HG02981 (cell line): ENCODE results near the gene ZMYM4.

Source experiments
- ATAC-seq: cut with Tn5 transposase; IDR thresholded peaks from one replicate; pipeline ENCODE4 v1.9.1; 2021; ENCODE audit warnings: mild to moderate bottlenecking, moderate library complexity; ENCODE audit not compliant: unreplicated experiment

Gene ZMYM4

GRCh38 chr1:35274197-35274596 is 5.7 kb downstream of the ZMYM4 start:
- no peak for ATAC-seq

GRCh38 chr1:35278886-35279554 is 10.5 kb downstream of the ZMYM4 start:
- ATAC-seq, result no peak

GRCh38 chr1:35279555-35279904 is 11.0 kb downstream of the ZMYM4 start:
- no peak for ATAC-seq

GRCh38 chr1:35280006-35280405 is 11.5 kb downstream of the ZMYM4 start:
- ATAC-seq, result no peak

GRCh38 chr1:35281565-35281964 is 13.1 kb downstream of the ZMYM4 start:
- no peak for ATAC-seq

- ATAC-seq, result no peak
Observed at GRCh38 chr1:35282172-35282571, 13.7 kb downstream of the ZMYM4 start.

GRCh38 chr1:35284852-35285251 is 16.3 kb downstream of the ZMYM4 start:
- ATAC-seq, result no peak

- ATAC-seq, result no peak
Observed at GRCh38 chr1:35285771-35286606, 17.5 kb downstream of the ZMYM4 start.

GRCh38 chr1:35287807-35288640 is 19.5 kb downstream of the ZMYM4 start:
- no peak for ATAC-seq

GRCh38 chr1:35288761-35289160 is 20.3 kb downstream of the ZMYM4 start:
- no peak for ATAC-seq

GRCh38 chr1:35290452-35290851 is 21.9 kb downstream of the ZMYM4 start:
- ATAC-seq, result no peak

GRCh38 chr1:35294809-35295208 is 26.3 kb downstream of the ZMYM4 start:
- no peak for ATAC-seq

- no peak for ATAC-seq
Observed at GRCh38 chr1:35297886-35298285, 29.4 kb downstream of the ZMYM4 start.

- ATAC-seq, result no peak
Observed at GRCh38 chr1:35298464-35298863, 30.0 kb downstream of the ZMYM4 start.

- ATAC-seq, result no peak
Observed at GRCh38 chr1:35300376-35300775, 31.9 kb downstream of the ZMYM4 start.

- ATAC-seq, result no peak
Observed at GRCh38 chr1:35301674-35302392, 33.3 kb downstream of the ZMYM4 start.

- ATAC-seq, result no peak
Observed at GRCh38 chr1:35305383-35305782, 36.9 kb downstream of the ZMYM4 start.

GRCh38 chr1:35315649-35316048 is 47.1 kb downstream of the ZMYM4 start:
- no peak for ATAC-seq

- ATAC-seq, result no peak
Observed at GRCh38 chr1:35316264-35316663, 47.8 kb downstream of the ZMYM4 start.

GRCh38 chr1:35319988-35320713 is 51.6 kb downstream of the ZMYM4 start:
- ATAC-seq, result no peak
